HL-60 (cell line): ENCODE measurements around the gene TMEM141.

Experiments
- POLR2AphosphoS5 ChIP-seq: IDR thresholded peaks from 2 replicates; pipeline ENCODE4 v1.6.1; 2012; ENCODE audit warnings: low read depth
- TF ChIP-seq, protein P1 (sequence below): IDR thresholded peaks from one replicate; pipeline ENCODE4 v1.5.1; 2011; ENCODE audit warnings: low read length, control low read depth, inconsistent platforms; ENCODE audit not compliant: insufficient read depth

DNA sequence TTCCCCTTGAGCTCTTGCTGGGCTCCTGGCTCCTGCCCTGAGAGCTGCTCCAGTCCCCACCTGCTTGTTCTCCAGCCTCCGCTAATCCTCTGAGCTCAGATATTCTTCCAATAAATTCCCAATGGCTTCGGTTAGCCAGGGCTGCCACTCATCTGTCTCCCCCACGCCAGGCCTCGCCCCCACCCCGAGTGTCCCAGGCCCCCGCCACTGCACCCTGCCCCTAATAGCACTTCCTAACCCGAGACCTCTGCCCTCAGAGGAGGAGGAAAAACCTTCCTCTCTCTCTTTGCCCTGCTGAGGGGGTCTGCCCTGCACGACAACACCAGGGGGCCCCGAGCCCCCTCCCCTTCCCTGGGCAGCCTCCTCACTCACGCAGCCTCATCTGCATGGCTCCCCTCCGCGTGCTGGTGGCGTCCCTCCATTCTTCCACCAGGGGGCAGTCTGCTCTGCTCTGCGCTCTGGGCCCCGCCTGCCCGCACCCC is 21.4 kb upstream of the TMEM141 start:
- TF ChIP-seq, protein P1, sequence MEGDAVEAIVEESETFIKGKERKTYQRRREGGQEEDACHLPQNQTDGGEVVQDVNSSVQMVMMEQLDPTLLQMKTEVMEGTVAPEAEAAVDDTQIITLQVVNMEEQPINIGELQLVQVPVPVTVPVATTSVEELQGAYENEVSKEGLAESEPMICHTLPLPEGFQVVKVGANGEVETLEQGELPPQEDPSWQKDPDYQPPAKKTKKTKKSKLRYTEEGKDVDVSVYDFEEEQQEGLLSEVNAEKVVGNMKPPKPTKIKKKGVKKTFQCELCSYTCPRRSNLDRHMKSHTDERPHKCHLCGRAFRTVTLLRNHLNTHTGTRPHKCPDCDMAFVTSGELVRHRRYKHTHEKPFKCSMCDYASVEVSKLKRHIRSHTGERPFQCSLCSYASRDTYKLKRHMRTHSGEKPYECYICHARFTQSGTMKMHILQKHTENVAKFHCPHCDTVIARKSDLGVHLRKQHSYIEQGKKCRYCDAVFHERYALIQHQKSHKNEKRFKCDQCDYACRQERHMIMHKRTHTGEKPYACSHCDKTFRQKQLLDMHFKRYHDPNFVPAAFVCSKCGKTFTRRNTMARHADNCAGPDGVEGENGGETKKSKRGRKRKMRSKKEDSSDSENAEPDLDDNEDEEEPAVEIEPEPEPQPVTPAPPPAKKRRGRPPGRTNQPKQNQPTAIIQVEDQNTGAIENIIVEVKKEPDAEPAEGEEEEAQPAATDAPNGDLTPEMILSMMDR, result peak; percentile 30
- TF ChIP-seq POLR2AphosphoS5, result no peak
